ENCODE data around the gene STX12. TPM values are rescaled to one million over a fixed set of nuclear protein-coding genes. Genes with fewer than 3 reads are reported as not detected.
A peak's percentile ranks its signal among the peaks of the same experiment; 100 is the strongest.

Gene STX12
- total RNA-seq, 1 experiment from 2014 or later, result 9.9 TPM

- H4K8ac ChIP-seq (replicated peaks; ENCODE audit: insufficient read length, low read depth, low read length), result no peak overlapping the region
- H2AFZ ChIP-seq (ENCODE audit: low read length), result no peak overlapping the region
- no peak overlapping the region for H3T11ph ChIP-seq (ENCODE audit: low read length)
- H3K36me3 Mint-ChIP-seq (ENCODE audit: insufficient read depth in 1 of 3, low read depth in 3 of 3), result peaks cover 9 to 13% (median 9%) of the 10 kb centered on the region in 3 experiments; a peak in 6 of 7 replicates
- H3K4me1 ChIP-seq (ENCODE audit: insufficient read depth, low read length), result no peaks in the 10 kb centered on the region
- H3K4me3 Mint-ChIP-seq, result no peak overlapping the region
- H3K14ac ChIP-seq (ENCODE audit: insufficient read depth, low read length), result no peak overlapping the region
- no peaks in the 10 kb centered on the region for H3K9me3 Mint-ChIP-seq
- no peak overlapping the region for H3K23ac ChIP-seq (ENCODE audit: insufficient read length, low read depth, low read length)
- no peak overlapping the region for H3K9ac ChIP-seq (ENCODE audit: extremely low read depth, insufficient read length, low read length)
- no peak for DNase-seq
- H2AK5ac ChIP-seq (ENCODE audit: insufficient read length, low read length), result no peak overlapping the region
- no peaks in the 10 kb centered on the region for H3K23me2 ChIP-seq (ENCODE audit: insufficient read length, low read depth, low read length, poor library complexity, severe bottlenecking)
- H3K27me3 Mint-ChIP-seq (ENCODE audit: low read depth), result no peaks in the 10 kb centered on the region
- no peaks in the 10 kb centered on the region for H3K79me2 ChIP-seq (ENCODE audit: insufficient read depth, low read length)
- H3K18ac ChIP-seq (ENCODE audit: insufficient read length, low read depth, low read length), result no peak overlapping the region
- H3K9me3 ChIP-seq (ENCODE audit: control insufficient read depth, low read depth, low read length), result no peaks in the 10 kb centered on the region
- H2BK120ac ChIP-seq (ENCODE audit: low read depth, low read length, poor library complexity, severe bottlenecking), result no peak overlapping the region
- H2BK15ac ChIP-seq (ENCODE audit: low read depth, low read length), result no peak overlapping the region
- H4K20me1 ChIP-seq (ENCODE audit: control insufficient read depth, insufficient read depth, insufficient read length), result no peaks in the 10 kb centered on the region
- no peak overlapping the region for H2BK5ac ChIP-seq (ENCODE audit: insufficient read length, low read length)
- no peaks in the 10 kb centered on the region for H3K27me3 ChIP-seq (ENCODE audit: insufficient read depth, low read length)
- H3K4ac ChIP-seq (ENCODE audit: low read depth, low read length), result no peak overlapping the region
- TF ChIP-seq CTCF (conservative IDR thresholded peaks at IDR 0.05), result no peak
- H2BK12ac ChIP-seq (ENCODE audit: insufficient read length, low read depth, low read length), result no peak overlapping the region
- no peak overlapping the region for H3K56ac ChIP-seq (ENCODE audit: insufficient read length, low read depth, low read length)
- no peak overlapping the region for H4K5ac ChIP-seq (ENCODE audit: insufficient read length, low read depth, low read length)
- no peak overlapping the region for H3K27ac ChIP-seq (ENCODE audit: insufficient read length, low read depth, low read length)
- peak overlapping the region in 2 of 3 experiments; percentile 6 to 50; a peak in 2 of 7 replicates for H3K27ac Mint-ChIP-seq
- no peaks in the 10 kb centered on the region for H3K79me1 ChIP-seq (ENCODE audit: insufficient read depth, low read depth, low read length, poor library complexity, severe bottlenecking)
- H3K4me1 Mint-ChIP-seq, result no peaks in the 10 kb centered on the region
- no peak overlapping the region for H3K4me2 ChIP-seq (ENCODE audit: insufficient read depth, insufficient read length, low read length)
- H4K91ac ChIP-seq (ENCODE audit: insufficient read length, low read depth, low read length), result no peak overlapping the region
- H2BK20ac ChIP-seq (ENCODE audit: low read depth, low read length, poor library complexity, severe bottlenecking), result no peak overlapping the region
Observed at GRCh38 chr1:27785781-27786455, 12.9 kb downstream of the STX12 start.
